GM19395 (cell line): ENCODE results near the gene CD2AP.

ENCODE experiments used
- ATAC-seq: cut with Tn5 transposase; IDR thresholded peaks from one replicate; pipeline ENCODE4 v1.9.1; 2021; ENCODE audit warnings: mild to moderate bottlenecking, moderate library complexity; ENCODE audit not compliant: unreplicated experiment

CD2AP gene

DNA sequence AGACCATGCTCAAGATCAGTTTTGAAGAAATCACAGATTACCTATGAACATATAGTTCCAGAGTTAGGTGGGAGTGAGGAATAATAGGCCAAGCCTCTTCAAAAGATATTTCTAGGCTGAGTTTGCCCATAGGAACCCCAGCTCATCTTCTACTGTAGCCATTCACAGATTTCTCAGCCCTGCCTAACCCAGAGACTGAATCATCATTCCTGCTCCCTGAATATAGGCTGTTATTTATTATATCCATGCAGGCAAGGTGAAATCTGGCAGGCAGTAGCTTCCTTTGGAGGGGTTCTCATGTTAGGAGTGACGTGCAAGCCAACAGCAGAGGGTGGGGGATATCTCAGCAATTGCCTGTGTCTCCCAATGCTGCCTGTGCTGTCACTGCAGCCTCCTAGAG is 195.2 kb downstream of the CD2AP start:
- no peak for ATAC-seq

DNA sequence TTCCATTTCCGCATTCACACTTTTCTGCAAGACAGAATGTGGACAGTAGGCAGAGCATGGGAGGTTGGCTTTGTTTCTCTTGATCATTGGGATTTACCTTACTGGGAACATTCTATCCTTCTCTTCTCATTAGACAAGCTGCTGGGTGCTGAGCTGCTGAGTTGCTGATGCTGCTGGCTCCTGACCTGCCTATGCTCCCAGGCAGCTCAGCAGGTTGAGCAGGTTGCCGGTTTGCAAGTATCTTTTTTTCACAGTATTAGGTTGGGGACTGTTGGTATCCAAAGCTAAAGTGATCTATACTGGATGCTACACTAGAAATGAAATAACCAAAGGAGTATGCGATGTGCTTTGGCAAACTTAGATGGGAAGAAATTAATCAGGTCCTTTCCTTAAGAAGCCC is 197.1 kb downstream of the CD2AP start:
- no peak for ATAC-seq
